ENCODE data around the gene HS6ST1.
A peak's percentile ranks its signal among the peaks of the same experiment; 100 is the strongest.

The HS6ST1 gene, protein sequence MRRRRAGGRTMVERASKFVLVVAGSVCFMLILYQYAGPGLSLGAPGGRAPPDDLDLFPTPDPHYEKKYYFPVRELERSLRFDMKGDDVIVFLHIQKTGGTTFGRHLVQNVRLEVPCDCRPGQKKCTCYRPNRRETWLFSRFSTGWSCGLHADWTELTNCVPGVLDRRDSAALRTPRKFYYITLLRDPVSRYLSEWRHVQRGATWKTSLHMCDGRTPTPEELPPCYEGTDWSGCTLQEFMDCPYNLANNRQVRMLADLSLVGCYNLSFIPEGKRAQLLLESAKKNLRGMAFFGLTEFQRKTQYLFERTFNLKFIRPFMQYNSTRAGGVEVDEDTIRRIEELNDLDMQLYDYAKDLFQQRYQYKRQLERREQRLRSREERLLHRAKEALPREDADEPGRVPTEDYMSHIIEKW

DNA sequence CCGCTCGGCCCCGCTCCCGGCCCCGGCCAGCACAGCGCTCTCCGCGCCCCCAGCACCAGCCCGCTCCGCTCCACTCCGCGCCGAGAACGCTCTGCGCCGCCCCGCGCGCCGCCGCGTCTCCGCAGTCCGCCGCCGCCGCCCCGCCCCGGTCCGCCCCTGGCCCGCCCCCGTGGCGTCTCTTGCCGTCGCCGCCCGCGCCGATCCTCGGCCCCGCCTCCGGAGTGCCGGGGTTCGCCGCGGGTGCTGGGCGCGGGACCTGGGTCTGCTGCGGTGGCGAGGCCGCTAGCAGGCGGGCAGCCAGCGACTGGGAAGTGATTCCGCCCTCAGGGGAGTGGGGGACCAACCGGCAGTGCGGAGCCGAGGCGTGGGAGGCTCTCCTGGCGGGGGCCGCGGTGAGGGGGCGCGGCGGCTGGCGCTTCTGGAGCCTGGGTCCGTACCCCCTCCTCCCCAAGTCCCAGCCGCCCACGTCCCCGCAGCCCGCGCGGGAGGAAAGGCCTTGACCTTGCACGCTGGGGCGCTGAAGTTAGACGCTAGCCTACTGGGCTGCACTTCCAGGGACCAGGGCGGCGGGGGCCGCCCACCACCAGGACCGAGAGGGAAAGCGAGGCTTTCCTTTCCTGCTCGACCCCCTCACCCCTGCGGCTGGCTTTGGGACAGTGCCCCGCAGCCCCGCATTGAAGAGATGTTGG lies at the start of gene HS6ST1:
HS6ST1 (minus strand) TSS at position 93 of the 689 bp plus-strand sequence. CDS start 305 bp downstream, outside the sequence.
- DNase-seq (ENCODE audit: low read depth in 2 of 2), result peak; percentile 71 to 80

- no peak for DNase-seq (ENCODE audit: low read depth in 2 of 2)
Observed at GRCh38 chr2:128367601-128368359, 49.1 kb upstream of the HS6ST1 start.

DNA sequence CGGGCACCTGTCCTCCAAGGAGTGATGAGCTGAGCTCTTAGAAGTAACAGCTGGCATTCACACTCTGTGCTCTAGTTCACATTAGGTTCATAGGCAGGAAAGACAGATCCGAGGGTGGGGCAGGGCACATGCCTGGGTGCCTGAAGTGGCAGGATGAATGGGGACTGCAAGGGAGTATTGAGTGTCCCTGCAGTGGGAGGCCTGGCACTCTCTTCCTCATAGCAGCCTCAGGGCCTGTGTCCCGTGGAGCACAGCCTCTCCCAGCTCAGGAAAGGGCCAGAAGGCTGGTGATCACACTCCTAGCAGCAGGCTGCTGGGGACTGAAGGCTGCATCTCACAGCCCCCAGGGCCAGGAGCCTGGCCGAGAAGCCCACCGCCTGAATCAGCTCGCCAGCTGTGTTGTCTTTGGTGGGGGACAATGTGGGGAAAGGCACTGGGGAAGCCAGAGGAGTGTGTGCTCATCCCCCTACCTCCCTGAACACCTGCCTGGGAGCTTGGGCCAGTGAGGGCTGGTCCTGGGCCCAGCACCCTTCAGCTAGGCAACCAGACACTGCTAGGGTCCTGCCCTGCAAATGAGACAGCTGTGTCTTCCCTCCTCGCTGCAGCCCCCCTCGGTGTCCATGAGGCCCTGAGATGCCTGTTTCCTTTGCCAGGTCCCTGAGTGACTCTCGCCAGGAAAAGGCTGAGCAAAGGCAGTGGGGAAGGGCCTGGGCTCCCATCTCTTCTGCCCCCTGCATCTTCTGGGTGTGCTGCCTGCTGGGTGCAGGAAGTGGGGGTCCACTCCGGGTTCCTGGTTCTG lies 48.2 kb upstream of the HS6ST1 start:
- no peak for DNase-seq (ENCODE audit: low read depth in 2 of 2)

DNA sequence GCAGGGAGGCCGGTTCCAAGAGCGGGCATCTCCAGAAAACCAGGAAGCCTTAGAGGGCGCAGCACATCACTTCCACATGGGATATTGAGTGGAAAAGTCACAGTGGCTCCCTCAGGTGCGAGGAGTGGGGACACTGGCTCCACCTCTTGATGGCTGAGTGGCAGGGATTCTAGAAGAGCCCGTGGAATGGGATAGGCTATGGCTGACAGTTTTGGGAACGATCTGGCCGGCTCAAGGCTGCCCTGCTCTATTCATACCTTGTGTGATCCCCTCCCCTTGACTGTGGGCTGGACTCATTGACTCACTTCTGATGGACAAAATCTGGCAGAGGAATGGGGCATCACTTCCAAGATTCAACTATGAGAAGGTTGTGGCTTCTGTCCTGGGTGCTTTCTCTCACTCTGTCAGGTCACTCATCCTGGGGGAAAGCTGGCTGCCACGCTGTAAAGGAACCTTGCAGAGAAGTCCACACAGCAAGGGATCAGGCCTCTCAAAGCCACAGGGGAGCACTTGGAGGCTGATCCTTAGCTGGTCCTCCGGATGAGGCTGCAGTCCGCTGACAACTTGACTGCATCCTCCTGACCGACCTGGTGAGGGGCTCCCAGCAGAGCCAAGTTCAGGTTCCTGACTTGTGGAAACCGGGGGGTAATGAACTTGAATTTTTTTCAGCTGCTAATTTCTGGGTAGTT lies 46.7 kb upstream of the HS6ST1 start:
- DNase-seq (ENCODE audit: low read depth in 2 of 2), result no peak

DNA sequence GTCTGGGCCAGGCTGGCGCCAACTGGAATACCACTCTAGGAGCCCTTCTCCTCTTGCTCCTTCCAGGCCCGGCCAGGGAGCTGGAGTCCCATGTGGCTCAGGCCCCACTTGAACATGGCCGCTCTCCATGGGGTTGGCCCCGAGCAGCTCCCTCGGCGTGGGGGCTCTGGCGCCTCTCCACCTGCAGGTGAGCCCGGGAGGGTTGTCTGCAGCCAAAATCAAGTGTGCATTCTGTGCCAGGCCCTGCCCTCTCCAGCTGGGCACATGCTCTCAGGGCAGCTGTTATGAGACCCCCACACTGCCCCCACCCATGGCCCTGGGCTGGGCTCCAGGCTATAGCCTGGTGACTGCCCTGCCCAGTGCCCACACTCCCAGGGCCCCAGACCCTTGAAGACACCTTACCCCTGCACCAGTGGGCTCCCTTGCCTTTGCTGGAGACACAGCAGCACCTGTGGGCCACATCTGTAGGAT lies 45.8 kb upstream of the HS6ST1 start:
- no peak for DNase-seq (ENCODE audit: low read depth in 2 of 2)

GRCh38 chr2:128363934-128364361 lies 45.3 kb upstream of the HS6ST1 start:
- DNase-seq (ENCODE audit: low read depth in 2 of 2), result no peak

GRCh38 chr2:128362889-128363228 lies 44.2 kb upstream of the HS6ST1 start:
- no peak for DNase-seq (ENCODE audit: low read depth in 2 of 2)

DNA sequence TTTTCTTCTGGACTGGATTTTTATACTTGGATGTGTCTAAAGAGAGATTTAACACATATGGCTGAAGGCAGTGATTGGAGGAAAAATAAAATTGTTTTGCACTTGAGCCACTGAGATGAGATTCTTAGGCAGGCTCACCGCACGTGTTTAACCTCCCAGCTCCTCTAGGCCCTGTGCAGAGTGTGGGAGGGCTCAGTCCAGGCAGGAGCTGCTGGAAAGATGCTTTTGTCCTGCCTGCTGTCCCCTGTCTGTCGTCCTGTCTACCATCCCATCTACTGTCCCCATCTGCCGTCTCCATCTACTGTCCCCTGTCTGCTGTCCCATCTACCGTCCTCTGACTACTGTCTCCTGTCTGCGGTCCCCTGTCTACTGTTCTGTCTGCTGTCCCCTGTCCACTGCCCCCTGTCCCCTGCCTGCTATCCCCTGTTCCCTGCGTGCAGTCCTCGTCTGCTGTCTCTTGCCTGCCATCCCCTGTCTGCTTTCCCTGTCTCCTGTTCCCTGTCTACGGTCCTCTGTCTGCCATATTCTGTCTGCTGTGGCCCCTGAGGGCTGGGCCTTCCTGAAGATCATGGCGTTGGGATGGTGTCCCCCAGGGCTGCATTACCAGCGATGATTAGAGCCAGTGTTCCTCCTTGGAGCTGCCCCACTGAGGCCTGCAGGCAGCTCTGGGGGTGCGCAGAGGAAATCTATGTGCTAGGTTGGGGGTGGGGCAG lies 43.7 kb upstream of the HS6ST1 start:
- no peak for DNase-seq (ENCODE audit: low read depth in 2 of 2)

DNA sequence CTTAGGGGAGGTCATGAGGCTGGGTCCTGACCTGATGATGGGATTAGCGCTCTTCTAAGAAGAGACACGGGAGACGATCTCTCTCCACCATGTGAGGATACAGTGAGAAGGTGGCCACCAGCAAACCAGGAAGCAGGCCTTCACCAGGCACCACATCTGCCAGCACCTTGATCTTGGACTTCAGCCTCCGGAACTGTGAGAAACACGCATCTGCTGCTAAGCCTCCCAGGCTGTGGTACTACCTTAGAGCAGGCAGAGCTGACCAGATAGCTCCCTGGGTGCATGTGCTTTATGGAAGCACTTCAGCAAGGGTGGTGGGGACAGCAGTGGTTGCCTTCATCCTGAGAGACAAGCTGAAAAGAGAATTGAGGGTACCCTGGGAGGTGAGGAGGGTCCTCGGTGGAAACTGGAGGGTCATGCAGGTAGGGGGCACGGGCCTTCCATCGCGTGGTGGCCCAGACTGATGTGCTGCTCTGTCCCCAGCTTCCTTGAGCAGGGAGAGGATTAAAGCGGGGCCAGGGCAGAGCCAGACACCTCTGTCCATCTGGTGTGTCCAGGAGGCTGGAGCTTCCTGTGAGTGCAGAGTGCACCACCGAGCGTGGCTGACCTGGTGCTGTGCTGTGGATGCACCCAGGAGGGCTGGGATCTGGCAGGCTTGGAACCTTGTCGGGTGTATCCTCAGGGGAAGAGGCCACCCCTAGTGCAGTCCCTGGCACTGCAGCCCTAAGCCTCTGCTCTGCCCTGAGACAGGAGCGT lies 42.9 kb upstream of the HS6ST1 start:
- no peak for DNase-seq (ENCODE audit: low read depth in 2 of 2)

DNA sequence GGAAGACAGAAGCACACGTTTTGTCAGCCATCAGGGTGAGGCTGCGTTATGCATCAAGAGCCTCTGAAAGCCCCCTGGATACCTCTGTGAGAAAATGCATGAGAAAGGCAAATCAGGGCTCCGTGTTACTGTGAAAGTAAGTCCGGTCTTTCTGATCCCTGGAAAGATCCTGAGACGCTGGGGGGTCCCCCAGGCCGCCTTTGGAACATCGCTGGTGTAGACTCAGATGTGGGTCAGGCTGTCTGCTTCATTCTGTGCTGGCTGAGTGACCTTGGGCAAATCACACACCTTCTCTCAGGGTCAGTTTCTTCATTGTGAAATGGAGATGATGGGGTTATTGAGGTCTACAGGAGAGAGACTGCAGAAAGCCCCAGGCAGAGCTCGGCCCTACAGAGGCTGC lies 42.0 kb upstream of the HS6ST1 start:
- no peak for DNase-seq (ENCODE audit: low read depth in 2 of 2)

DNA sequence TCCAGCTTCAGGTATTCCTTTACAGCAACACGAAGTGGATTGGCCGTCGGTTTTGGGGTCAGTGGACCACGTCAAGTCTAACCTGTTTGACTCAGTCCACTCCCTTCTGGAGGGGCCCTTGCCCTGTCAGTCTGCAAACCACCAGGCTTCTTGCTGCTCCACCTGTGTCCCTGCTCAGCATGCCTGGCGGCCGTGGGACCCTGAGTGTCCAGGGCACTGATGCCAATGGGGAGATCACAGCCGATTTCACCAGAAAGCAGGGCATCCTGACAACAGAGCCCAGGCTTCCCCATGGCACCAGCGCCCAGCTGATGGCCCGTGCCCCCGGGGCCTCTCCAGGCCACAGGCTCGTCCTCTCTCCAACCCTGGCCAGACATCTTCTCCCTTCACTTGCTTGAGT lies 41.2 kb upstream of the HS6ST1 start:
- DNase-seq (ENCODE audit: low read depth in 2 of 2), result no peak

- DNase-seq (ENCODE audit: low read depth in 2 of 2), result no peak
Observed at GRCh38 chr2:128358941-128359731, 40.5 kb upstream of the HS6ST1 start.

- DNase-seq (ENCODE audit: low read depth in 2 of 2), result no peak
Observed at GRCh38 chr2:128357506-128358370, 39.1 kb upstream of the HS6ST1 start.

- no peak for DNase-seq (ENCODE audit: low read depth in 2 of 2)
Observed at GRCh38 chr2:128356127-128356526, 37.5 kb upstream of the HS6ST1 start.

- no peak for DNase-seq (ENCODE audit: low read depth in 2 of 2)
Observed at GRCh38 chr2:128354726-128355470, 36.2 kb upstream of the HS6ST1 start.

- no peak for DNase-seq (ENCODE audit: low read depth in 2 of 2)
Observed at GRCh38 chr2:128354161-128354560, 35.5 kb upstream of the HS6ST1 start.

GRCh38 chr2:128350736-128351135 lies 32.1 kb upstream of the HS6ST1 start:
- DNase-seq (ENCODE audit: low read depth in 2 of 2), result no peak

All from stimulated activated CD8-positive, alpha-beta memory T cell treated with anti-CD3 and anti-CD28 coated beads, Interleukin-15, amount 100 ng/mL, for 4 hours (primary cell).